HG03439 (cell line): ENCODE data around the gene VCP.

ENCODE experiments used
- ATAC-seq: cut with Tn5 transposase; IDR thresholded peaks from one replicate; pipeline ENCODE4 v1.9.1; 2021; ENCODE audit warnings: mild to moderate bottlenecking, moderate library complexity; ENCODE audit not compliant: unreplicated experiment

The VCP gene

DNA sequence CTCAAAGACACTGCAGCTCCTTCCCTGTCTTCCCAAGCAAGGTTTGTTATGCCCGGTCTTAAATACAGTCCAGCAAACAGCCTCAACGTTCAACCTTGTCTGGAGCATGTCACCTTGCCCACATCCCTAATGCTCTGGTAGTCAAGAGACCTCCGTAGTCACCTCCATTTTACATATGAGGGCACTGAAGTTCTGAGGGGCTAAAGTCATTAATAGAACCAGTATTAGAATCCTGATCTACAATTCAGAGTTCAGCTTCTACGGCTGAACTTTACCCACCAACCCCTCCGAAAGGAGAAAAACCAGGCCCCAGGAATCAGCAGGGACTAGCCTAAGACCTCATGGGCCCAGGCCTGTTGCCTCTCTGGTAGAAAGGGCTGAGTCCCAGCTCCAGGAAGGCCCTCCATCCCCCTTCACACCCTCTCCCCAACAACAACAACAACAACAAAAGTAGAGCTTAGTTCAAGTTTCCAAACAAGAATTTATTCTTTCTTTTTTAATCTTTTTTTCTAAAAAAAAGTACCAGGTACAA, 31.3 kb upstream of the VCP start:
- no peak for ATAC-seq

DNA sequence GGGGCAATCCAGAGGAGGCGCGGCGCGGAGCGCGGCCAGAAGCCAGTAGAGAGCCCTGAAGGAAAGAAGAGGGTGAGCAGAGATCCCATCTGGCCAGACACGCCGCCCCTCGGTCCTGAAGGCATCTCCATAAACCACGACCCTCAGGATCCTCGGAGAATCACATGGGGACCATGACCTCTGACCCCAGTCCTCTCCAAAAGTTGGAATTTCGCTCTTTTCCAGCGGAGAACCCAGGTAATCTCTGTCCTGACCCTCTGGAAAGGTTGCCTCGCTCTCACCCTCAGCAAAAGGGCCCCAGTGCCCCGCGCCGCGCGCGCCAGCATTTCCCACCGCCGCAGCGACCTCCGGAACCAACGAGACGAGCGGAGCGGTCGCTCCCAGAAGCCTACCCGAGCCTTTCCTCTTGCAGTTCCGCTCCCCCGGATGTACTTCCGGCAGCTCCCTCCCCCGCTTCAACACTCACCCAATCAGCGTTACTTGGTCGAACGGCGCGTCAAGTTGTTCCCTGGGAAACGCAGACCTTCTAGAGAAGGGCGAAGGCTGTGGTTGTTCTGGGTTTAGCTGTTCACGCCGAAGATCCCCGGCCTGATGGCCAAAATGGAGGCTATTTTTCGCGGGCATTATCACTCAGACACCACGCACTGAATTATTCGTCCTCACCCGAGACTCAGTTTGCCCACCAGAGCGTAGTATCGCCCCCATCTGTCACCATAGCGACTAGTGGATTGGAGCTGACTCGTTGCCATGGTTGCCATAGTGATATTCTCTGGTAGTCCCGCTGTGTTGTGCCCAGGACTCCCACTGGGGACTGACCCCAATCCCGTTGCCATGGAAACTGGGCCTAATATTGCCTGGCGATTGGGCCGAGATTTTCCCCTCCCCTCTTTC, 30.6 kb upstream of the VCP start, which contains the start of gene STOML2:
Gene STOML2 (minus strand): TSS at position 363 of the 891 bp plus-strand sequence. CDS start 37 bp downstream, at position 326.
- ATAC-seq, result peak; percentile 94

DNA sequence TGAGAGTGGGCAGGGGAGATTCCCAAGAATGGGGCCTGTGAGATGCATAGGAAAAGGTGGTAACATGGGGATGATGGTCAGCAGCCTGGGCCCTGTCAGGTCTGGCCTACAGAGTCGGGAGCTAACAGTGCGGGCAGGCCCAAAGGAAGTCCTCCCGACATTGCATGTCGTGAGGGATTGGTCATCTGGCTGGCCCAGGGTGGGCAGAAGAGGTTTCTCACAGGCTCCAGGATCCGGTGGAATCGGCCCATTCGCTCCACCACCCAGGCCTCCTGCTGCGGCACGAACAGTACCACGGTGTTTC, 30.0 kb upstream of the VCP start:
- ATAC-seq, result peak; percentile 17

DNA sequence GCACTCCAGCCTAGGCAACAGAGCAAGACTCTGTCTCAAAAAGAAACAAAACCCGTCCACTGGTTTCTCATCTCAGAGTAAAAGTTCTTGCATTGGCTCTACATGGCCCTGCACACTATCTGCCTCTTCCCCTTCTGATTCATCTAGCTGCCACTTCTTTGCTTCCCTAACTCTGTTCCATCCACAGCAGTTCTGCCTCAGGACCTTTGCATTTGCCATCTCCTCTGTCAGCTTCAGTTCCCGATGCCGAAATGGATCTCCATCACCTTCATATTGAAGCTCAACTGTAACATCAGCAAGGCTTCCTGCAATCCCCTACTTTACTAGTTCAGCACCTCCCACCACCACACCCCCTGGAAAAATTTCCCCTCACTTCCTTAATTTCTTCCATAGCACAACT, 25.1 kb upstream of the VCP start:
- no peak for ATAC-seq

DNA sequence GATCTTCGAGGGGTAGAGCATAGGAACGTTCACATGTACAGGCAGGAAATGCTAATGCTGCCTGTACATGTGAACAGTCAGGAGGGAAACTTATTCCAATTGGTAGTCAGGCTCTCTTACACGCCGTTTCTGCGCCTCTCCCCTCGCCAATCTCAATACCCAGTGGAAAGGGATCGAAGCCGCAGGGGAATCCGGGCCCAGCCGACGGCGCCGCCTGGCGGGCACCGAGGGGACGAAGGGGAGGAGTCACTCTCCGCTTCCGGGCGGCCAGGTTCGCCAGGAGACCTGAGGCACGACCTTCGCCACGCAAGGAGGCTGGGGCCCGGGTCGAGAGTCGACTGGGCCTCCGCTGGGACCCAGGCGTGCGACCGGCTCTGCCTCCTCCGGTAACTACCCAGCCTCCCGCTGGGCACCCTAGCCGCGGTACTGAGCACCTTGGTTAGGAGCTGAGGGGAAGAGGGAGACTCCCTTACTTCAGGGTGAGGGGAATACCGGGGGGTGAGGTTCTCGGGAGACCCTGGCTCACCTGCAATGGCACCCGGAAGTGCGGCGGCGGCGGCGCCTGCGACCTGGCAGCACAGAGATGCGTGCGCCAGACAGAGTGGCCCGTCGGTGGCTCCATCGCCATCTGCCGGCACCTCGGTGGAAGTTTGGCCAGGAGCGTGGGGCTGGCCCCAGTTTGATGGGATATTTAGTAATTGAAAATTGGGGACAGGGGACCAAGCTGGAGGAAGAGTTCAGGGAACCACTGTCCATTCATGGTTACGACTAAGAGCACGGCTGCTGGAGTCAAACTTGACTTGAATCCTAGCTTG, 23.8 kb upstream of the VCP start, which contains the start of gene PIGO:
Gene PIGO (minus strand): TSS at position 557 of the 815 bp plus-strand sequence. CDS start 1,026 bp downstream, outside the sequence.
- peak; percentile 76 for ATAC-seq

DNA sequence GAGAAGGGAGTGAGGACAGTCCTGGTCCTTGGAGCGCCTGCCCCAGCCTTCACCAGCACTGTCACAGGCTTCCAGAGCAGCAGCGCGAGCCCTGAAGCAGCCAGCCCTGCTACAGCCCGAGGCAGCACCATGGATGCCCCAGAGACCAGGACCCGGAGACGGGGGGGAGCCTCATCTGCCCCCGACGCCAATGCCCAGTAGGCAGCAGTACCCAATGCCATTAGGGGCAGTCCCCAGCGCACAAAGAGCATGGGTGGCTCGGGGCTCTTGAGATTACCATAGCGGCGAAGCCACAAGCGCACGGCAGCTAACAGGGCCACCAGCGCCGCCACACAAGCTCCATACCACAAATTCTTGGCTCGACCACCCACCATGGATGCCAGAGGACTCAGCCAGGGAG, 19.1 kb upstream of the VCP start:
- no peak for ATAC-seq

DNA sequence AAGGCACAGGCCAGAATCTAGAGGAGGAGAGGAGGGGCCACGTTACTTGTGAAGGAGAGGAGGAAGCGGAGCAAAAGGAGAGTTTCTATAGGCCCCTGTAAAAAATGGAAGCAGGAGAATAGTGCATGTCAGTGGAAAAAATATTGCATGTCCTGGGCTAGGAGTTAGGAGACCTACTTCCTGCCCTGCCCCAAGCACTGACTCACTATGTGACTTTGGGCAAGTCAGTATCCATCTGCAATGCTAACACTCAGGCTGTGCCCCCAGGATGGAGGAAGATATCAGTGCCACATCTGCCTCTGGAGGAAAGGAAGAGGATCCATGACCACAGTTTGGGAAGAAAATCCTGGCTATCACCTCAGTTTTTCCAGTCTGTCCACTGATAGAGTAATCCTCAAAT, 17.0 kb upstream of the VCP start:
- no peak for ATAC-seq

DNA sequence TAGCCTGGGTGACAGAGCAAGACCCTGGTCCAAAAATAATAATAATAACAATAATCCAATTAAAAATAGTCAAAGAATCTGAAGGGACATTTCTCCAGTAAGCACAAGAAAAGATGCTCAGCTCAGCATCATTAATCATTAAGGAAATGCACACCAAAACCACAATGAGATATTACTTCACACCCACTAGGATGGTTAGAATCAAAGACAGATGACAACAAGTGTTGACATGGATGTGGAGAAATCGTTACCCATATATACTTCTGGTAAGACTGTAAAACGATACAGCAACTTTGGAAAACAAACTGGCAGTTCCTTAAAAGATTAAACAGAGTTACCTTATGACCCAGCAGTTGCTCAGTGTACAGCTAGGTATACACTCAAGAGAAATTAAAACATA, 12.7 kb upstream of the VCP start:
- no peak for ATAC-seq

DNA sequence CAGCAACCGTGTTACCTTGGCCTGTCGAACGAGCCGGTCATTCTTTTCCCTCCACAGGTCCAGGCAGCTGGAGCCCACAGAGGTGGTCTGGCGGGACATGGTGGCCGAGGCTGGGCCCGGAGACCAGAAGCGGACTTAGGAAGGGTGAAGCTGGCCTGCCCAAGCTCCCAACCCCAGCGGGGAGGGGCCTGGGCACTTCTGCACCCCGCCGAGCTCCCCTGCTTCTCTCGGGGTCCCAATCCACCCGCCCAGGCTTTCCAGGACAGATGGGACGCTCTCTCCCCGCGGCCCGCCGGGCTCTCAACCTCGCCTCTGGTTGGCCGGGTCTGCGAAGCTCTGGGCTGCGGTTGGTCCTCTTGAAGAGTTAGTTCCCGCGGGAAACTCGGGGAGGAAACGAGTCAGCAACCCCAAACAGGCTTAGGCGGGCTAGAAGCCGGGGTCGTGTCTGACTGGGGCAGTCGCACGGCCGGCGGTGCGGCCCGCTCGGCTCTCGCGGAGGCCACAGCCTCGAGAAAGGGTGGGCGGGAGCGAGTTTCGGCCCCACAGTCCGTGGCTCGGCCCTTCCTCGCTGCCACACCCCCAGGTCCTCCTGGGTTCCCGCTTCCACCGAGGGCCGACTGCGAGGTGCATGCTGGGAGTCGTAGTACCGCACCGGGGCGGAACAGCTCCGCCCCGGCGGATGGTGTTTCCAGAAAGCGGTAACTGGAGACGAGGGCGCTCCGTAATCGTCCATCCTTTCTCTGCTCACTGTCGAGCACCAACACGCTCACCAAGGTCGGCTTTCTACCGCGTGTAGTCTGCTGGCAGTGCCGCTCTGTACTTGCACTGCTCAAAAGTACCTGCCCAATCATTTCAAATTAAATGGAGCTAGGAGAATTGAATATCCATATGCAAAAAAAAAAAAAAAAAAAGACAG, 7.3 kb upstream of the VCP start, which contains the start of gene FANCG:
Gene FANCG (minus strand): TSS at position 517 of the 916 bp plus-strand sequence. CDS start 418 bp downstream, at position 99.
- peak; percentile 87 for ATAC-seq

DNA sequence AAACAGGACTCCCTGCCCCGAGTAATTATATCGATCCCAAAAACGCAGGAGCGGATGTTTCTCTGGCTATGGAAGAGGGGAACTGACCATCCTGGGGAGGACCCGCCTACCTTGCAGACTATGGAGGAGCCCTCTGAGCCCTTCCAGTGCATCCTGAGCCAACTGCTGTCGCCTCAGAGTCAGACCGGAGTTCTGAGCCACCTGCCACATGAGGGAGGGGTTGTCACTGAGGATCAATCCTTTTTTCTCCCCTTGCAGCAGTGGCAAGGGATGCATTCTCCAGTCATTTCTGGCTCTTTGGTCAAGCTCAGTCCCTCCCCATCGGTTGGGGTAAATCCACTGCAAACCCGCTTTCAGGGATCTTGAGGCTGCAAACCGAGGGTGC, 6.6 kb upstream of the VCP start:
- no peak for ATAC-seq

DNA sequence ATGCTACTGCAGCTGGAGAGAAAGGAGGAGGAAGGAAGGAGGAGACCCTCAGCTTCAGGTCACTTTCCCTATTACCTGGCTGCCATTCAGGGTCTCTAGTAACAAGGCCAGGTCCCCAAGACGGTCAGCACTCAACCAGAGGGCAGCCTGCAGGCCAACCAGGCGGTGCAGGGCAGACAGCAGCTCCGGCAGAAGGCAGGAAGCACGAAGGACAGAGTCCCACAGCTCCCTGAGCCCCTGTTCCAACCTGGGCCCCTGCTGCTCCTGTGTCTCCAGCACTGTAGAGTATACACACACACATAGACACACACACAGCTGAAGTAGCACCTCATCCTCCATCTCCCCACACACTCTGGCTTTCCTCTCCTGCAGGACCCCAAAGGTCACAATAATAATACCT, 5.6 kb upstream of the VCP start:
- no peak for ATAC-seq

DNA sequence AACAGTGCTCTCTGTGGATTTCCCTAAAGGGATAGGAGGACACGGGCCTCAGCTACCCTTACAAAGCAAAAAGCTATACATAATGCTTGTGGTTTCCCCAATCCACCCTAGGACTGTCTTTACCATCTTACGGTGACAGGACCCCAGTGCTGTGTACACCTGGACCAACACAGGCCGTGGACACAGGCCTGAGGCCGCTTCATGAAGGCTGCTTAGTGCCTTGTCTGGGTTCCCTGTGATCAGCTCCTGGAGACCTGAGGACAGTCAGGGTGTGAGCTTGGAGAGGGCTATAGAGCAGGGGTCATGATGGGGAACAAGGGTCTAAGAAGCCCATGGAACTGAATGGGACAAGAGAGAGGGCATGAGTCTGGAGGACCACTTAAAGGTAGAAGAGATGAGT, 4.4 kb upstream of the VCP start:
- no peak for ATAC-seq

DNA sequence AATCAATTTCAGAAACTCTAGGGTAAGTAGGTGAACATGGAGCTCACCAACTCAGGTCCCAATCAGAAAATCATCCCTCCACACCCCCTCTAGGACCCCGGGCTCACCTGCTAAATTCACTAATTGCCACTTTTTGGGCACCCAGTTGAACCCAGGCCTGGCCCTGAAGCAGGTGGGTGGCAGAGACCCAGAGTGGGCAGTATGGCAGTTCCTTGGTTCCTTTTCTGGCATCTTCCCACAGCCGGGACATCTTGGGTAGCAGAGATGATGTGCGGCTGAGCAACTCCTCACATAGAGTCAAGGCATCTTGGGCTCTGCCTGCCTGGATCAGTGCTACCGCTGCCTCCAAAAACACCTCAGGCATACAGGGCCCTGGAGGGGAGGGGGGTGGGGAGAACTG, 2.9 kb upstream of the VCP start:
- ATAC-seq, result no peak

DNA sequence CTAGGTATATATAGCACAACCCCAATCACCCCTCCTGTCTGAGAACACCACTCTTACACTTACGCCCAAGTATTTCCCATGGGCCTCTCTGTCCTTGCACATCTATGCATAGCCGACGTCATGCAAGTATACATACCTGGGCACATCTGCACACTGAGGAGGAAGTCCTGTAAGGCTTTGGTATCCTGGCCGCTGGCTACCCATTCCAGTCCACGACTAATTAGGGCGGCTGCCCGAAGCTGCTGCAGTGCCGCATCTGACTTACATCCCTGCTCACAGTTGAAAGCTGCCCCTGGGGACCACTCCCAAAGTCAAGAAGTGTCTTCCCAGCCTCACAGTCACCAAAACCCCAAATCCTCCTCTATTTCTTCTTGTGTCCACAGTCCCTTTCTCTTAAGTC, 2.4 kb upstream of the VCP start:
- no peak for ATAC-seq

DNA sequence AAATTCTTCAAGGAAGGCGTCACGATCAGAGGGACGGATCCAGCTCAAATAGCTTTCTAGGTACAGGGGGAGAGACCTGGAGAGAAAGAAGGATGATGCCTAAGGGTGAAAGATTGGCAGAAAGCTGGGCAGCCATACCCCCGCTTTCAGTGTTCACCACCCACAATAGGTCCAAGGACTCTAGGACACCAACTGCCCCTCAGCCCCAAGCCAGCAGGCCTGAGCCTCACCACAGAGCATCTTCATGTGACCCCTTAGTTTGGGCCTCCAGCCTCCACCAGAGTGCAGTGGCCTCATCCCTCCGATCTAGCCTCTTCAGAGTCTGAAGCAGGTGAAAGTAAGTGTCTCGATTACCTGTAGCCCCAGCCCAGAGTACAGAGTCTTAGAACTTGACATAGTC, 1.7 kb upstream of the VCP start:
- ATAC-seq, result no peak

DNA sequence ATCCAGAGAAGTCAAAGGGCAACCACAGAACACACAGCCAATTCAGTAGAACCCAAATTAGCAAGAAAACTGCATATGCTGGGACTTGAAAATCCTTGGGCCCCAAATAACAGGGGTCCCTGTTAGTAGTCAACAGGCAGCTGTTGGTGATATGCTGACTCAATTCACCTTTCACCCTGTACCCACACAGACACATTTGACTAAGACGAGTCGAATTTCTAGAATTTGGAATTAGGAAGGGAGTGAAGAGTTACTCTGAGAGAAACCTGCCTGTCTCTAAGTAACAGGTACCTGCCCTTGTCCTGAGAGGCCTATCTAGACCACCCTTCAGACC, 821 bp upstream of the VCP start:
- ATAC-seq, result no peak

DNA sequence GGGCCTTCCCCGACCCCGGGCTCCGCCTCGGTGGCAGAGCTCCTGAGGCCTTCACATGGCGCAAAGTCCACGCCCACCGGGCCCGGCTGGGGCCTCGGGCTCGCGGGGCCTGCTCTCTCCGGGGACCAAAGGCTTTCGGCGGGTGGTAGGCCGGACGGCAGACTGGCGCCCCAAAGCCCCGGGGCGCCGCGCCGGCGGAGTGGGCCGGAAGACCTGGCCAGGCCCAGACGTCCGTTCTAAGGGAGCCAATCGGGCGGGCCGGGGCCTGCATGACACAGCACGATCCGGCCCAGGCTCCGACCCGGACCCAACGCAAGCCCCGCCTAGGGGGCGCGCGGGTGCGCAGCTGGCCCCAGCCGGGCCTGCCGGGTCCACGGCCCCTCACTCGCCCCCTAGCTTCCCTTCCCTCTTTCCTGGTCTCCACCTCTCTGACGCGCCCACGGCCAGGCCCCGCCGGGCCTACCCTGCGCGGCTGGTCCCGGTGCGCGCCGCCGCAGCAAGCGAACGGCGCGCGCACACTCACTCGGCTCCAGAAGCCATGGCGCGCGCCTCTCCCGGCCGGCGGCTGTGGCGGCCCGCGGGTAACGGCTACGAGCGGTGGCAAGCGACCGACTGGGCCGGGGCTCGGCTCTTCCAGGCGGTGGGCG, 488 bp downstream of the VCP start:
- ATAC-seq, result peak; percentile 51

DNA sequence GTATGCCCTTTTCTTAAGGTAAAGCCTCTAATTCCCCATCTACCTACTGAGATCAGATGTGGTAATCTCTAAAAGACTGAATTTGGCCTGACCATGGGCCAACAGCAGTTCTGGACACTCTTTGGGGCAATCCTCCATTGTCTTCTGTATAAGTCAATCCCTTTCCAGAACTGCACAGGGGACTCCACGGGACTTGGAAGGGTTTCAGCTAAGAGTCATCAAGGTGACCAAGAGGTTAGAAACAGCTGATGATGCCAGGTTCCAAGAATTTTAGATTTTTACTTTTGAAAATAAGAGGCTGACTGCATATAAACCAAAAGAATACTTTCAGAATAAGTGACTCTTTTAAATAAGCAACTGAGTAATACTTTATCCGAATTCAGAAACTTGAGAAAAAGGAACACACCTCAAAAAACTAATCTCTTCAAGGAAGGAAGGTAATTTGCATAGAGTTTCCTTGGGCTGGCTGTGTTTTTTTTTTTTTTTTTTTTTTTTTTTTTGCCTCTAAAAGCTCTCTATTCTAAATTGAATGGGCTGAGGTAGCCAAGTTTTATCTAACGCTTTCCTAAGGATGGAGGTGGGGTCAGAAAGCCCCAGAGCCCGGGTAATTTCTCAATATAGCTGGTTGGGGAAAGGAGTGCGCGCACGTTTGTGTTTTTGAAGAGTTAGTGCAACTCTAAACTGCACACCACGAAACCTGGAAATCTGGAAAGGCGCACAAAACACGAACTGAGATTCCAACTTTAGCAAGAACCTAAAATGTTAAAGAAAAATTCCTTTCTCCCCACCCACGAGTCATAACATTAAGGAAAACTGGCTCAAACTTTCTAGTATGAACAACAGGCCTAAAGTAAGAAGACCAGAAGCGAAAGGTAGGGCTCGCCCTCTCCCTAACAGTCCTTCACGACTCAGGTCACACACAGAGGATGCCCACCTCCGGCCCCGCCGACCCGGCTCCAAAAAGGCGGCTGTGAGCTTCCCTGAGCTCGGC, 1.3 kb downstream of the VCP start:
- no peak for ATAC-seq

DNA sequence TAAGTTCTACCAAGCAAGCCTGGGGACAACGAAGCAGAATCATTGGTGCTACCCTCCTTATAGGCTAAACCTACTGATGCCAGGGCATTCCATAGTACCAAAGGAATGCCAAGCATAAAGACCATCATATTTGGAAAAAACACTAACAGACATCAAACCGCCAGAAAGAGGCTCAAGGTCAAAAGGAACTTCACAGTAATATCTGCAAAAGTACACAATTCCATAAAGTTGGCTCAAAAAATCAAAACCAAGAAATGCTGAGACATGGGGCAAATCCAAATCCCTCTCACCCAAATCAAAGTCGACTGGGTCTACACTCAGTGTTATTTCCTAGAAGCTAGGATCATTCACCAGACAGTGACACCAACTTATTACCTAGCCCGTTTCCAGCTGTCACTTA, 3.4 kb downstream of the VCP start:
- ATAC-seq, result no peak
